ENCODE results near the gene VSIG10.
"Not testable (repeated sequence)": the region's sequence is repeated elsewhere in the genome, so short reads cannot be mapped to it uniquely, and the experiment has no call there.

VSIG10 gene

GRCh38 chr12:118036672-118037411, 67.0 kb downstream of the VSIG10 start:
- H3K4me3 ChIP-seq (ENCODE audit: low read depth, low read length), result no peak overlapping the region
- peaks cover 53% of the 10 kb centered on the region for H3K36me3 ChIP-seq (ENCODE audit: control insufficient read depth, insufficient read depth, low read length)
- H3K27me3 ChIP-seq (ENCODE audit: control insufficient read depth, insufficient read depth, low read length), result no peaks in the 10 kb centered on the region
- no peak overlapping the region for H3K9ac ChIP-seq (ENCODE audit: low read depth, low read length)
- H3K4me1 ChIP-seq (ENCODE audit: control insufficient read depth, insufficient read depth, low read length), result no peaks in the 10 kb centered on the region
- no peaks in the 10 kb centered on the region for H3K9me3 ChIP-seq (ENCODE audit: control insufficient read depth, insufficient read depth, low read length)

GRCh38 chr12:118035190-118036041, 68.4 kb downstream of the VSIG10 start:
- Histone ChIP-seq H3K36me3 (ENCODE audit: control insufficient read depth, insufficient read depth, low read length) (peaks cover 44% of the 10 kb centered on the region), H3K4me3 (ENCODE audit: low read depth, low read length) (no peak overlapping the region), H3K4me1 (ENCODE audit: control insufficient read depth, insufficient read depth, low read length) (no peaks in the 10 kb centered on the region), H3K9me3 (ENCODE audit: control insufficient read depth, insufficient read depth, low read length) (no peaks in the 10 kb centered on the region), H3K9ac (ENCODE audit: low read depth, low read length) (no peak overlapping the region), H3K27me3 (ENCODE audit: control insufficient read depth, insufficient read depth, low read length) (no peaks in the 10 kb centered on the region)

DNA sequence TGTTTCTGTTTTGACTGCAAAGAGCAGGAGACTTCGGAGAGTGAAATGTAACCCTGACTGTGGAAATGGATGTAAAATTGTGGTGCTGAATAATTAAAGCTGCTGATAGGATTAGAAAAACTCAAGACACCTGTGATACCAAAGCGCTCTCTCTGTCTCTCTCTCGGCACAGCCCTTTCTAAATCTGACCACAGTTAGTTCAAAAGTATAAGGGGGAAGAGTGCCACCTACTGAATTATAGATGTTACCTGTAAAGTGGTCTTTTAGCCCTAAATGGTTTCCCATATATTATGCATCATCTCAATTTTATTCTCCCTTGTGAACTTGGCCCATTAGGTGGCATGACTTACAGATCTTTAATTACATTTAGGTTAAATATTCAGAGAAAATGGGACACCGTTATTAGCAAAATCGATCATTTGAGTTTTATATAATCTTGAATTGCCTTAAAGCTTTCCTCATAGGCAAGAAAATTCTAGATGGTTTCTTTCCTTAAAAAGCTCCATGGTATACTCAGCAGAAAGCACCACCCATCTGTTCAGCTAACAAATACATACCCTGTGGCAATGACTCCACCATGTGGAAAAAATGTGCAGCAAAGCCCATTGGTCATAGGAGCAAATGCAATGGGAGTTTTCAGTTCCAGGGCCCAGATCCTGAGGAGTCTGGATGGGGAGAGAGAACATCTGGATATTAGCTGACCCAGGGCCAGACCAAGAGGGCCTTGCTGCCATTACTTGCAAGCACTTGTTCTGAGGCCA, 69.2 kb downstream of the VSIG10 start:
- peaks cover 42% of the 10 kb centered on the region for H3K36me3 ChIP-seq (ENCODE audit: control insufficient read depth, insufficient read depth, low read length)

DNA sequence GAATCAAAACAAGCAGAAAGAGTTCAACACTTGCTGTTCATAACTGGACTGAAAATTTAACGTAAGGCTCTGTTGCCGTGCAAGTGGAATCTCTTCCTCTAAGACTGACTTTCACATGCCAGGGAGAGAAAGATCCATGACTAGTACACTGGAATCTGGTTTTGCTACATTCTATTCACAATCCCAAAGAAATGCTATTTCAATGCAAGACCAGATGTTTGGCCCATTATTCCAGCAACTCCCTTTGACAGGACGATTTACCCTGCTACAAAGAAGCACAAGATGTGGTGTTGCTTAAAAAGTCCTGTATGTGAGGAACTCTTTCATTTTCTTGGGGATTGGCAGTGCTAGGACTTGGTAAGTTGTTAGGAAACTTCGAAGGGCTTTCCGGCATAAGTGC, 69.9 kb downstream of the VSIG10 start:
- H3K36me3 ChIP-seq (ENCODE audit: control insufficient read depth, insufficient read depth, low read length), result peaks cover 49% of the 10 kb centered on the region

More for the DNA sequence above, 69.2 kb downstream of the VSIG10 start:
- Histone ChIP-seq H3K4me1 (ENCODE audit: control insufficient read depth, insufficient read depth, low read length) (no peaks in the 10 kb centered on the region), H3K9me3 (ENCODE audit: control insufficient read depth, insufficient read depth, low read length) (no peaks in the 10 kb centered on the region), H3K9ac (ENCODE audit: low read depth, low read length) (no peak overlapping the region), H3K4me3 (ENCODE audit: low read depth, low read length) (no peak overlapping the region), H3K27me3 (ENCODE audit: control insufficient read depth, insufficient read depth, low read length) (no peaks in the 10 kb centered on the region)

GRCh38 chr12:118033323-118033722, 70.5 kb downstream of the VSIG10 start:
- Histone ChIP-seq H3K9me3 (ENCODE audit: control insufficient read depth, insufficient read depth, low read length) (no peaks in the 10 kb centered on the region), H3K36me3 (ENCODE audit: control insufficient read depth, insufficient read depth, low read length) (peaks cover 52% of the 10 kb centered on the region)

More for the DNA sequence above, 69.9 kb downstream of the VSIG10 start:
- Histone ChIP-seq H3K9me3 (ENCODE audit: control insufficient read depth, insufficient read depth, low read length) (no peaks in the 10 kb centered on the region), H3K4me3 (ENCODE audit: low read depth, low read length) (no peak overlapping the region), H3K9ac (ENCODE audit: low read depth, low read length) (no peak overlapping the region), H3K4me1 (ENCODE audit: control insufficient read depth, insufficient read depth, low read length) (no peaks in the 10 kb centered on the region), H3K27me3 (ENCODE audit: control insufficient read depth, insufficient read depth, low read length) (no peaks in the 10 kb centered on the region)

DNA sequence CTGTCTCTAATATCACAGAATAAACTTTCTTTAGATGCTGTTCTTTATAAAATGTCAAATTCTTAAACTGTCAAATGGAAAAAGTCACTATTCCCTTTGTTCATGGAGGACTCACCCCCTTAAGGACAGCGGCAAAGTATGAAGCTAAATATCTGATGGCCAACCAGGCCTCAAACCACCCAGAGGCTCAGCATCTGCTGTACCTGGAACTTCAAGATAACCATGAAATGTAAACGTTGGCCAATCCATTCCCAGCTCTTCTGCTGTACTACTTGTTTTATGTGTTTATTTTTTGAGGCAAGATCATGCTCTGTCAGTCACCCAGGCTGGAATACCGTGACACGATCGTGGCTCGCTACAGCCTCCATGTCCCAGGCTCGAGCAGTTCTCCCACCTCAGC, 71.6 kb downstream of the VSIG10 start:
- Histone ChIP-seq H3K9me3 (ENCODE audit: control insufficient read depth, insufficient read depth, low read length) (no peaks in the 10 kb centered on the region), H3K4me3 (ENCODE audit: low read depth, low read length) (no peak overlapping the region), H3K36me3 (ENCODE audit: control insufficient read depth, insufficient read depth, low read length) (peaks cover 52% of the 10 kb centered on the region), H3K27me3 (ENCODE audit: control insufficient read depth, insufficient read depth, low read length) (no peaks in the 10 kb centered on the region), H3K4me1 (ENCODE audit: control insufficient read depth, insufficient read depth, low read length) (no peaks in the 10 kb centered on the region), H3K9ac (ENCODE audit: low read depth, low read length) (no peak overlapping the region)

More at GRCh38 chr12:118033323-118033722, 70.5 kb downstream of the VSIG10 start:
- no peaks in the 10 kb centered on the region for H3K27me3 ChIP-seq (ENCODE audit: control insufficient read depth, insufficient read depth, low read length)
- H3K4me1 ChIP-seq (ENCODE audit: control insufficient read depth, insufficient read depth, low read length), result no peaks in the 10 kb centered on the region
- H3K4me3 ChIP-seq (ENCODE audit: low read depth, low read length), result no peak overlapping the region
- H3K9ac ChIP-seq (ENCODE audit: low read depth, low read length), result no peak overlapping the region

DNA sequence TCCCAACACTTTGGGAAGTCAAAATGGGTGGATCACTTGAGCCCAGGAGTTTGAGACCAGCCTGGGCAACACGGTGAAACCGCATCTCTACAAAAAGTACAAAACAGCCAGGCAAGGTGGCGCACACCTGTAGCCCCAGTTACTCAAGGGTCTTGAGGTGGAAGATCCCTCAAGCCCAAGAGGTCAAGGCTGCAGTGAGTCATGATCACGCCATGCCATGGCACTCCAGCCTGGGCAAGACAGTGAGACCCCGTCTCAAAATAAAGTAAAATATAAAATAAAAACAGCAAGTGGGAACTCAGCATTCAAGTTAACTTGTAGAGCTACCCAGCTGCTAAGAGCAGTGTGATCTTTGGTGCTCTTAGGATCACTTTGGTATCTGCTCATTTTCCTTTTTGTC, 74.6 kb downstream of the VSIG10 start:
- Histone ChIP-seq H3K36me3 (ENCODE audit: control insufficient read depth, insufficient read depth, low read length) (peaks cover 42% of the 10 kb centered on the region), H3K27me3 (ENCODE audit: control insufficient read depth, insufficient read depth, low read length) (no peaks in the 10 kb centered on the region), H3K9ac (ENCODE audit: low read depth, low read length) (no peak overlapping the region), H3K4me1 (ENCODE audit: control insufficient read depth, insufficient read depth, low read length) (no peaks in the 10 kb centered on the region), H3K4me3 (ENCODE audit: low read depth, low read length) (no peak overlapping the region), H3K9me3 (ENCODE audit: control insufficient read depth, insufficient read depth, low read length) (no peaks in the 10 kb centered on the region)

GRCh38 chr12:118025168-118025567, 78.6 kb downstream of the VSIG10 start:
- no peak overlapping the region for H3K4me3 ChIP-seq (ENCODE audit: low read depth, low read length)
- H3K9ac ChIP-seq (ENCODE audit: low read depth, low read length), result no peak overlapping the region
- H3K9me3 ChIP-seq (ENCODE audit: control insufficient read depth, insufficient read depth, low read length), result no peaks in the 10 kb centered on the region
- H3K4me1 ChIP-seq (ENCODE audit: control insufficient read depth, insufficient read depth, low read length), result no peaks in the 10 kb centered on the region
- peaks cover 50% of the 10 kb centered on the region for H3K36me3 ChIP-seq (ENCODE audit: control insufficient read depth, insufficient read depth, low read length)
- no peaks in the 10 kb centered on the region for H3K27me3 ChIP-seq (ENCODE audit: control insufficient read depth, insufficient read depth, low read length)

- Histone ChIP-seq H3K9me3 (ENCODE audit: control insufficient read depth, insufficient read depth, low read length) (no peaks in the 10 kb centered on the region), H3K27me3 (ENCODE audit: control insufficient read depth, insufficient read depth, low read length) (no peaks in the 10 kb centered on the region), H3K4me3 (ENCODE audit: low read depth, low read length) (no peak overlapping the region), H3K9ac (ENCODE audit: low read depth, low read length) (no peak overlapping the region), H3K36me3 (ENCODE audit: control insufficient read depth, insufficient read depth, low read length) (peaks cover 53% of the 10 kb centered on the region), H3K4me1 (ENCODE audit: control insufficient read depth, insufficient read depth, low read length) (no peaks in the 10 kb centered on the region)
Measured at GRCh38 chr12:118023301-118023860, 80.4 kb downstream of the VSIG10 start.

- Histone ChIP-seq H3K9me3 (ENCODE audit: control insufficient read depth, insufficient read depth, low read length) (no peaks in the 10 kb centered on the region), H3K36me3 (ENCODE audit: control insufficient read depth, insufficient read depth, low read length) (peaks cover 53% of the 10 kb centered on the region), H3K4me1 (ENCODE audit: control insufficient read depth, insufficient read depth, low read length) (no peaks in the 10 kb centered on the region), H3K27me3 (ENCODE audit: control insufficient read depth, insufficient read depth, low read length) (no peaks in the 10 kb centered on the region), H3K9ac (ENCODE audit: low read depth, low read length) (no peak overlapping the region), H3K4me3 (ENCODE audit: low read depth, low read length) (no peak overlapping the region)
Measured at GRCh38 chr12:118022728-118023109, 81.1 kb downstream of the VSIG10 start.

- H3K4me3 ChIP-seq (ENCODE audit: low read depth, low read length); H3K27me3 ChIP-seq (ENCODE audit: control insufficient read depth, insufficient read depth, low read length); H3K9ac ChIP-seq (ENCODE audit: low read depth, low read length); H3K4me1 ChIP-seq (ENCODE audit: control insufficient read depth, insufficient read depth, low read length); H3K9me3 ChIP-seq (ENCODE audit: control insufficient read depth, insufficient read depth, low read length): not testable (repeated sequence)
- peaks cover 53% of the 10 kb centered on the region for H3K36me3 ChIP-seq (ENCODE audit: control insufficient read depth, insufficient read depth, low read length)
Measured at GRCh38 chr12:118022097-118022727, 81.6 kb downstream of the VSIG10 start.
